Skin of body (tissue), 2 donors: ENCODE measurements around the gene RAD9A. TPM values are rescaled to one million over a fixed set of nuclear protein-coding genes. Genes with fewer than 3 reads are reported as not detected.

ENCODE experiments used
- DNase-seq: peaks from one replicate; lab custom pipeline; 2025; lab: John Stamatoyannopoulos, UW
- total RNA-seq: library from RNA; depleted of rRNA; stranded (reverse); fragments of >200 nt; gene quantifications from one replicate; pipeline ENCODE4 v1.2.3, GENCODE V29; 2014

The RAD9A gene
- total RNA-seq, 1 donor from 2014 or later: 9.6 TPM

- no peak for DNase-seq
Observed at GRCh38 chr11:67408437-67409200, 16.8 kb downstream of the RAD9A start.

GRCh38 chr11:67409261-67409666 is 17.5 kb downstream of the RAD9A start:
- DNase-seq: no peak

- DNase-seq: no peak
Observed at GRCh38 chr11:67409781-67410368, 18.1 kb downstream of the RAD9A start.

GRCh38 chr11:67410369-67410831 is 18.6 kb downstream of the RAD9A start:
- no peak for DNase-seq

- no peak for DNase-seq
Observed at GRCh38 chr11:67410984-67411784, 19.4 kb downstream of the RAD9A start.

GRCh38 chr11:67411785-67412152 is 20.0 kb downstream of the RAD9A start:
- no peak for DNase-seq

DNA sequence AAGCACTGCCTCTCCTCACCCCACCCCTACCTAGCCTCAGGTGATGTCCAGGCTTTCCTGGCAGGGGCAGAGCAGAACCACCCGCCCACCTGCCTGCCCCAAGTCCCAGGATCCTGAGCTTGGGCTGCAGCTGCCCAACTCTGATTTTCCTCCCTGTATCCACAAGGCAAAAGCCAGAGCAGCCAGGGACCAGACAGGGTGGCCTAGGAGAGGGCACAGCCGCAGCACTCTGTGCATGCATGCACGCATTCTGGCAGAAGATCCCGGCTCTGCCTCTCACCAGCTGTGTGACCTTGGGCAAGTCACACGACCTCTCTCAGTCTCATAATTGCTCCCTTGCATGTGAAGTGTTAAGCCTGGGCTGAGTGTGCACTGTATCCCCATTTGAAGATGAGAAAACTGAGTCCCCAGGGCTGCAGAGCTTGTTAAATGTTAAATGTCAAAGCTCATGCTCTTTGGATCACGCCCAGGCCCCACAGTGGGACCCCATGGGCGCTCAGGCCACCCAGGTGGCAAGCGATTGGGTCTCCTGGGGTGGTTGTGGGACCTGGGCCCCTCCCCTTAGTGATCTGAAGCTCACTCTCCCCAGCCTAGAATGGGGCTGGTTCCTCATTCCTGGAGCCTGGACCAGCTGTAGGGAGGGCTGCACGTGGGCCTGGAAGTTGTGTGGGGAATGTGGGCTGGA is 20.9 kb downstream of the RAD9A start:
- no peak for DNase-seq

DNA sequence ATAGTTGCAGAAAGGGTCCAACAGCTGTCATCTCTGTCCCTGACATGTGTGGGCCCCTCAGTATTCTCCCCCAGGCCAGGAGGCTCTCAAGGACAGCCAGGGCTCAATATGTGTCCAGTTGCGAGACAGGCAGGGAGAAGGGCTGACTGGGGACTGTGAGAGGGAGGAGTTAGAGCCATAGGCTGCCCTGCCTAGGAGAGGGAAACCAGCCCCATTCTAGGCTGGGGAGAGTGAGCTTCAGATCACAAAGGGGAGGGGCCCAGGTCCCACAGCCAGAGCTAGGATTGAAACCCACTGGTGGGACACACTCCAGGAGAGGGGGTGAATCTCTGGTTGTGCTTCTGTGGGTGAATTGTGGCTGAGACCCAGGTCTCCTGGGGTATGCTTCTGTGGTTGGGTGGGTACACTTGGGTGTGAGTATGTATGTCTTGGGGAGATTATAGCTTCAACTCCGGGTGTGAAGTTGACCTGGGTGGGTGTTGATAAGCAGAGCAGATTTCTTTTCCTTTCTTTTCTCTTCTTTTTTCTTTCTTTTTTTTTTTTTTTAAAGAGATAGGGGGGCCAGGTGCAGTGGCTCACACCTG is 21.6 kb downstream of the RAD9A start:
- no peak for DNase-seq

GRCh38 chr11:67415501-67416304 is 23.9 kb downstream of the RAD9A start, which contains the start of gene CARNS1:
TSS of gene CARNS1 (plus strand) at chr11:67415678. CDS start at chr11:67416200, 522 bp downstream.
- DNase-seq: no peak

DNA sequence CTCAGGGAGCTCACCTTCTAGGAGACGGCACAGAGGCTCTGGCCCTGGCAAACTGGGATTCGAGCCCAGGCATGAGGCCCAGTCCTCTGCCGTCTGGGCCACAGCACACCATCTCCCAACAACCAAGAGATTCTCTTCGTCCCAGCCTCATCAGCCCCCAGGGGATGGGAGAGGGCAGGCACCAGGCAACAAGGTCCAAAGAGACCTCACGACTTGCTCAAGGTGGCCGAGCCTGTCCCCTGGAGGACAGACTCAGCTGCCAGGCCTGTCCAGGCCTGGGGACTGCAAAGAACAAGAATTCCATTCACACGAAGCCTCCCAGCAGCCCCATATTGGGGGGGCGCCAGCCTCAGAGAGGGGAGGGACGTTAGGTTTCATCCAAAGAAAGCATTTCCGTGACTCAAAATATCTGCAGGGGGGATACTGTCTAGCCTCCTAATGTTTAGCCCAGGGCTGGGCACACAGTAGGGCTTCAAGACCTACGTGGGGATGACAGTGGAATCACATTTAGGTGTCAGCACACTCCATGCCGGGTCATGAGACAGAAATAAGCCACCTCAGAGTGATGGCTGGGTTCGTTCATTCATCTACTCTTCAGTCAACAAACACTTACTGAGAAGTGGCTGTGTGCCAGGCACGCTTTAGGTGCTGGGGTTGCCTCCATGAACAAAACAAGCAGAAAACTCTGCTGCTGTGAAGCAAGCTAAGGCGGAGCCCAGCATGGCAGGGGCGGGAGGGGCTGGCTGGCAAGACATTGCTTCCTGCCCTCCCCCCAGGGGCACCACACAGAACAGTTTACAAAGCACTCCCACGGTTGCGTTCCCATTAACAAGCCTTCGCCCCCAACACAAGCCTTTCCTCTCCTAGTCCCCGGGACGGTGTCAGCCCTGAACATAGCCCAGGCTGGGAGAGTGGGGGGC is 24.9 kb downstream of the RAD9A start:
- no peak for DNase-seq

- no peak for DNase-seq
Observed at GRCh38 chr11:67417425-67417824, 25.6 kb downstream of the RAD9A start.

- DNase-seq: no peak
Observed at GRCh38 chr11:67418476-67419281, 26.9 kb downstream of the RAD9A start.

DNA sequence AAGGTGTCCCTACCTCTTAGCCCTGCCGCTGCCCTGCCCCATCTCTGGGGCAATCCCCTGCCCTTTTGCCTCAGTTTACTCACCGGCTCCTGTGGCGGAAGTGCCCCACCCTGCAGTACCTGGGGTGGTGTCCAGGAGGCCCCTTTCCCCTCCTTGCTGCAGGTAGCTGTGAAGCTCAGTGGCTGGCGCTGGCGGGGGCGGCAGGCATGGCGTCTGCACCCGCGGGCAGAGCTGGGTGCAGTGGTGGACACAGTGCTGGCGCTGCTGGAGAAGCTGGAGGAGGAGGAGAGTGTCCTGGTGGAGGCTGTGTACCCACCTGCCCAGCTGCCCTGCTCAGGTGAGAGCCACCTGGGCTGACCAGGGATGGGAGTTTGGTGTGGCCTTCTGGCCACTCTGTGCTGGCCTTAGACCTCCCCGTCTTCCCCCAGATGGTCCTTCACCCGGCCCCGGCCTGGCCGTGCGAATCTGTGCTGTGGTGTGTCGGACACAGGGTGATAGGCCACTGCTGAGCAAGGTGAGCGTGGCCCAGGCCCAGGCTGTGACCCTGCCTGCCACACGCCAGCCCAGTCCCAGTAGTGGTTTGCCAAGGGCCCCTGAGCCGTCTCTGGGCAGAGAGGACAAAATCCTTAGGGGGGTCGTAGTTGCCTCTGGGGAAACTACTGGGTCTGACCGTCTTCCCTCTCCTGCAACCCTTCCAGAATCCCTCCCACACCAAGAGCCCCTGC is 27.7 kb downstream of the RAD9A start:
- no peak for DNase-seq

GRCh38 chr11:67420147-67420645 is 28.4 kb downstream of the RAD9A start:
- DNase-seq: no peak

- peak; percentile 78 for DNase-seq
Observed at GRCh38 chr11:67420646-67421429, 29.1 kb downstream of the RAD9A start.

GRCh38 chr11:67421430-67422031 is 29.7 kb downstream of the RAD9A start:
- no peak for DNase-seq
